Liver (tissue), 9 donors: ENCODE measurements around the gene ST3GAL4. TPM values are rescaled to one million over a fixed set of nuclear protein-coding genes. Genes with fewer than 3 reads are reported as not detected.

Source experiments
- DNase-seq: peaks from one replicate; pipeline ENCODE4 v3.0.0-alpha.2; 2017; ENCODE audit warnings: low spot score
- H3K27ac ChIP-seq, 2 donors: one replicate each; pipeline ENCODE4 v1.7.0; 2013; ENCODE audit warnings: inconsistent platforms in 2 of 2, low read length in 2 of 2, control low read depth in 1 of 2, low read depth in 1 of 2, mild to moderate bottlenecking in 1 of 2
- H3K27me3 ChIP-seq, 4 donors: one replicate each; pipeline versions ENCODE4 v1.6.1 to v1.7.0; 2013; ENCODE audit warnings: low read length in 3 of 4, inconsistent platforms in 1 of 4, mild to moderate bottlenecking in 1 of 4, moderate library complexity in 1 of 4; ENCODE audit not compliant: control insufficient read depth in 4 of 4, insufficient read depth in 4 of 4
- H3K36me3 ChIP-seq, 4 donors: one replicate each; pipeline versions ENCODE4 v1.6.1 to v1.7.0; 2013; ENCODE audit warnings: low read length in 3 of 4, mild to moderate bottlenecking in 3 of 4, low read depth in 1 of 4, moderate library complexity in 1 of 4; ENCODE audit not compliant: control insufficient read depth in 4 of 4, insufficient read depth in 3 of 4
- H3K4me1 ChIP-seq, 4 donors: one replicate each; pipeline versions ENCODE4 v1.6.1 to v1.7.0; 2013; ENCODE audit warnings: low read length in 3 of 4, mild to moderate bottlenecking in 3 of 4, moderate library complexity in 1 of 4; ENCODE audit not compliant: control insufficient read depth in 4 of 4, insufficient read depth in 4 of 4
- H3K4me3 ChIP-seq, 3 donors: one replicate each; pipeline versions ENCODE4 v1.6.1 to v1.7.0; 2013; ENCODE audit warnings: low read length in 3 of 3, control low read depth in 1 of 3, low read depth in 1 of 3, mild to moderate bottlenecking in 1 of 3
- H3K9ac ChIP-seq, 2 donors: one replicate each; pipeline ENCODE4 v1.7.0; 2013; ENCODE audit warnings: low read length in 2 of 2, mild to moderate bottlenecking in 2 of 2, moderate library complexity in 2 of 2, control low read depth in 1 of 2, low read depth in 1 of 2
- H3K9me3 ChIP-seq, 4 donors: one replicate each; pipeline versions ENCODE4 v1.6.1 to v1.7.0; 2013; ENCODE audit warnings: low read length in 3 of 4; ENCODE audit not compliant: control insufficient read depth in 4 of 4
- ATF3 ChIP-seq: IDR thresholded peaks from 2 replicates; pipeline ENCODE4 v1.6.1; 2016; ENCODE audit warnings: antibody characterized with exemption
- CTCF ChIP-seq: fragments of 150-350 bp; IDR thresholded peaks from 2 replicates; pipeline ENCODE4 v1.5.1; 2017; ENCODE audit warnings: improper control_type of control experiment, low read depth, low read length; ENCODE audit not compliant: missing input control
- EGR1 ChIP-seq, 2 donors: IDR thresholded peaks; 2 replicates each; pipeline ENCODE4 v1.6.1; 2016 to 2018; ENCODE audit warnings: antibody characterized with exemption in 2 of 2, low read depth in 2 of 2
- FOXA1 ChIP-seq: IDR thresholded peaks from 2 replicates; pipeline ENCODE4 v1.6.1; 2016; ENCODE audit warnings: antibody characterized with exemption
- FOXA2 ChIP-seq: IDR thresholded peaks from 2 replicates; pipeline ENCODE4 v1.6.1; 2016; ENCODE audit warnings: antibody characterized with exemption
- GABPA ChIP-seq, 2 donors: IDR thresholded peaks in 1 of 2; conservative IDR thresholded peaks in 1 of 2; 2 replicates each; pipeline ENCODE4 v1.6.1; 2016; ENCODE audit warnings: antibody characterized with exemption in 2 of 2, mild to moderate bottlenecking in 1 of 2, moderate library complexity in 1 of 2
- HNF4A ChIP-seq, 2 donors: conservative IDR thresholded peaks; 2 replicates each; pipeline ENCODE4 v1.6.1; 2016; ENCODE audit warnings: antibody characterized with exemption in 2 of 2, mild to moderate bottlenecking in 2 of 2
- HNF4G ChIP-seq: IDR thresholded peaks from 2 replicates; pipeline ENCODE4 v1.6.1; 2016; ENCODE audit warnings: antibody characterized with exemption
- JUND ChIP-seq, 2 donors: IDR thresholded peaks; 2 replicates each; pipeline ENCODE4 v1.6.1; 2016; ENCODE audit warnings: antibody characterized with exemption in 2 of 2
- MAX ChIP-seq: IDR thresholded peaks from 2 replicates; pipeline ENCODE4 v1.6.1; 2016; ENCODE audit warnings: antibody characterized with exemption
- NR2F2 ChIP-seq: IDR thresholded peaks from 2 replicates; pipeline ENCODE4 v1.6.1; 2016; ENCODE audit warnings: antibody characterized with exemption
- RAD21 ChIP-seq, 2 donors: IDR thresholded peaks; 2 replicates each; pipeline ENCODE4 v1.6.1; 2016; ENCODE audit warnings: antibody characterized with exemption in 2 of 2, mild to moderate bottlenecking in 2 of 2
- REST ChIP-seq: IDR thresholded peaks from 2 replicates; pipeline ENCODE4 v1.6.1; 2016; ENCODE audit warnings: antibody characterized with exemption, mild to moderate bottlenecking
- RXRA ChIP-seq, 2 donors: IDR thresholded peaks; 2 replicates each; pipeline ENCODE4 v1.6.1; 2017 to 2018; ENCODE audit warnings: antibody characterized with exemption in 2 of 2, mild to moderate bottlenecking in 1 of 2
- SP1 ChIP-seq: IDR thresholded peaks from 2 replicates; pipeline ENCODE4 v1.6.1; 2018; ENCODE audit warnings: antibody characterized with exemption, mild to moderate bottlenecking
- YY1 ChIP-seq: IDR thresholded peaks from 2 replicates; pipeline ENCODE4 v1.6.1; 2016; ENCODE audit warnings: antibody characterized with exemption, mild to moderate bottlenecking
- ZBTB33 ChIP-seq: IDR thresholded peaks from 2 replicates; pipeline ENCODE4 v1.6.1; 2016; ENCODE audit warnings: antibody characterized with exemption
- WGBS: extraction: QIAGEN DNeasy Blood & Tissue Kit; methylation state at CpG from one replicate; pipeline ENCODE4 v1.1.7; 2013; 5-methylcytosine and 5-hydroxymethylcytosine counted together
- polyA plus RNA-seq, 2 donors: library from polyadenylated mRNA; stranded (reverse) in 1 of 2; unstranded in 1 of 2; fragments of 200-250 nt in 1 of 2; fragments of >200 nt in 1 of 2; fragmentation: Nextera tagmentation in 1 of 2; extraction: Ambion mirVana in 1 of 2; gene quantifications; one replicate each; pipeline versions ENCODE4 v1.2.1 to v1.2.3, GENCODE V29; 2013 to 2015
- total RNA-seq, 2 donors: library from RNA; depleted of rRNA; stranded (reverse); fragments of >200 nt; gene quantifications; one replicate each; pipeline ENCODE4 v1.2.3, GENCODE V29; 2014
- donor health status: healthy.
- donor health status: healthy.
- donor health status: healthy.
- donor health status: healthy.
- donor health status: healthy.

Gene ST3GAL4
- total and polyA plus RNA-seq, 4 donors, result 4.5 to 18.4 (median 10.6) TPM

GRCh38 chr11:126341760-126342161 is 13.7 kb upstream of the ST3GAL4 start:
- H3K9me3 ChIP-seq, result no peaks in the 10 kb centered on the region
- no peak overlapping the region for H3K4me3 ChIP-seq
- peaks cover 0 to 10% (median 8%) of the 10 kb centered on the region in 4 donors for H3K4me1 ChIP-seq
- H3K9ac ChIP-seq, result no peak overlapping the region
- TF ChIP-seq ZBTB33 (no peak), CTCF (no peak), REST (no peak), FOXA2 (no peak), MAX (no peak), GABPA (IDR thresholded peaks at IDR 0.05 in 1 of 2, conservative IDR thresholded peaks at IDR 0.05 in 1 of 2) (no peak), ATF3 (no peak), FOXA1 (no peak), NR2F2 (no peak), RAD21 (IDR thresholded peaks at IDR 0.05) (no peak), HNF4G (no peak), YY1 (no peak), EGR1 (IDR thresholded peaks at IDR 0.05; ENCODE audit: low read depth in 2 of 2) (no peak), RXRA (IDR thresholded peaks at IDR 0.05) (no peak), JUND (IDR thresholded peaks at IDR 0.05) (no peak), SP1 (no peak)
- H3K36me3 ChIP-seq, result peaks cover 7 to 80% (median 44%) of the 10 kb centered on the region in 4 donors
- H3K27ac ChIP-seq, result no peak overlapping the region
- no peaks in the 10 kb centered on the region for H3K27me3 ChIP-seq
- DNase-seq, result no peak
- WGBS, result 79% methylated on average over 3 of the region's 3 CpGs

GRCh38 chr11:126343051-126343450 is 12.4 kb upstream of the ST3GAL4 start:
- WGBS, result 97% methylated on average over 15 of the region's 16 CpGs

More at GRCh38 chr11:126343051-126343450, 12.4 kb upstream of the ST3GAL4 start:
- DNase-seq, result no peak
- Histone ChIP-seq H3K9ac (no peak overlapping the region), H3K27me3 (no peaks in the 10 kb centered on the region), H3K27ac (no peak overlapping the region), H3K9me3 (no peaks in the 10 kb centered on the region), H3K4me3 (no peak overlapping the region), H3K4me1 (no peaks in the 10 kb centered on the region), H3K36me3 (peaks cover 10 to 74% (median 44%) of the 10 kb centered on the region in 4 donors)
- TF ChIP-seq NR2F2, result no peak
- no peak for TF ChIP-seq HNF4G
- TF ChIP-seq SP1, result no peak
- no peak for TF ChIP-seq CTCF
- no peak for TF ChIP-seq ATF3
- no peak for TF ChIP-seq REST
- no peak for TF ChIP-seq HNF4A (conservative IDR thresholded peaks at IDR 0.05)
